WTC11 (cell line): ENCODE results near the gene CFAP161. TPM values are rescaled to one million over a fixed set of nuclear protein-coding genes. Genes with fewer than 3 reads are reported as not detected.
"Not testable (repeated sequence)": the region's sequence is repeated elsewhere in the genome, so short reads cannot be mapped to it uniquely, and the experiment has no call there.

Experiments
- ATAC-seq: fragments of 200-7000 bp; cut with Tn5 transposase; 2 replicates; pipeline ENCODE4 v1.10.0; 2021; ENCODE audit warnings: mild to moderate bottlenecking, moderate library complexity
- CTCF ChIA-PET: fragments of 300-600 bp; sonication (Branson Sonifier 250); formaldehyde crosslinking; loops from one replicate; lab custom pipeline; 2021; ENCODE audit warnings: antibody characterized with exemption; lab: Charles Lee
- POLR2A ChIA-PET: fragments of 350-600 bp; sonication (Branson Sonifier 250); formaldehyde crosslinking; loops from one replicate; lab custom pipeline; 2021; ENCODE audit warnings: antibody characterized with exemption; lab: Charles Lee
- DNase-seq: peaks from one replicate; pipeline ENCODE4 v3.0.0; 2021; ENCODE audit warnings: low spot score
- H3K27ac Mint-ChIP-seq: 2 replicates; pipeline ENCODE4 v1.8.0; 2021; ENCODE audit warnings: mixed read lengths
- H3K27me3 Mint-ChIP-seq: 2 replicates; pipeline ENCODE4 v1.8.0; 2021; ENCODE audit warnings: low read depth, mild to moderate bottlenecking, moderate library complexity, mixed read lengths
- H3K36me3 Mint-ChIP-seq: 2 replicates; pipeline ENCODE4 v1.8.0; 2021; ENCODE audit warnings: mixed read lengths
- H3K4me1 Mint-ChIP-seq: 2 replicates; pipeline ENCODE4 v1.8.0; 2022; ENCODE audit warnings: mixed read lengths
- H3K4me3 Mint-ChIP-seq: 2 replicates; pipeline ENCODE4 v1.8.0; 2021; ENCODE audit warnings: mild to moderate bottlenecking, moderate library complexity, mixed read lengths
- H3K9me3 Mint-ChIP-seq: 2 replicates; pipeline ENCODE4 v1.8.0; 2021; ENCODE audit warnings: mixed read lengths
- ATF1 ChIP-seq: sonication (generic); formaldehyde crosslinking; IDR thresholded peaks from 2 replicates; pipeline ENCODE4 v1.8.1; 2023; ENCODE audit warnings: mild to moderate bottlenecking, moderate library complexity, missing genetic modification reagents
- CREM ChIP-seq: sonication (generic); formaldehyde crosslinking; IDR thresholded peaks from 2 replicates; pipeline ENCODE4 v1.8.1; 2022; ENCODE audit warnings: mild to moderate bottlenecking, missing genetic modification reagents, moderate library complexity
- ELF4 ChIP-seq: sonication (generic); formaldehyde crosslinking; IDR thresholded peaks from 2 replicates; pipeline ENCODE4 v1.8.1; 2022; ENCODE audit warnings: low read depth, mild to moderate bottlenecking, moderate library complexity, missing genetic modification reagents
- ESRRA ChIP-seq: sonication (generic); formaldehyde crosslinking; IDR thresholded peaks from 2 replicates; pipeline ENCODE4 v1.8.1; 2022; ENCODE audit warnings: mild to moderate bottlenecking, missing genetic modification reagents, borderline replicate concordance
- FOXJ3 ChIP-seq: sonication (generic); formaldehyde crosslinking; IDR thresholded peaks from 2 replicates; pipeline ENCODE4 v1.9.0; 2021; ENCODE audit warnings: missing genetic modification reagents, mild to moderate bottlenecking, borderline replicate concordance
- GRHL2 ChIP-seq: fragments of 250-450 bp; sonication (Bioruptor Pico); IDR thresholded peaks from 2 replicates; pipeline ENCODE4 v1.8.0; 2022; ENCODE audit warnings: mild to moderate bottlenecking, moderate library complexity; ENCODE audit not compliant: insufficient replicate concordance, severe bottlenecking
- HMGA2 ChIP-seq: fragments of 250-450 bp; sonication (Bioruptor Pico); IDR thresholded peaks from 2 replicates; pipeline ENCODE4 v1.4.0; 2021; ENCODE audit warnings: mild to moderate bottlenecking, moderate library complexity
- JUN ChIP-seq: sonication (generic); formaldehyde crosslinking; IDR thresholded peaks from 2 replicates; pipeline ENCODE4 v1.8.0; 2023; ENCODE audit warnings: mild to moderate bottlenecking, missing genetic modification reagents
- NR1H2 ChIP-seq: sonication (generic); formaldehyde crosslinking; IDR thresholded peaks from 2 replicates; pipeline ENCODE4 v1.9.0; 2021; ENCODE audit warnings: mild to moderate bottlenecking, moderate library complexity, missing genetic modification reagents
- RORB ChIP-seq: fragments of 250-450 bp; sonication (Bioruptor Pico); IDR thresholded peaks from 2 replicates; pipeline ENCODE4 v1.9.0; 2021; ENCODE audit warnings: mild to moderate bottlenecking
- total RNA-seq: library from RNA; stranded (reverse); gene quantifications from 3 replicates; pipeline ENCODE4 v1.2.3, GENCODE V29; 2021
- TF ChIP-seq, protein P1 (sequence below): fragments of 200-600 bp; IDR thresholded peaks from 2 replicates; pipeline ENCODE4 v1.8.0; 2022; ENCODE audit warnings: antibody characterized with exemption
- TF ChIP-seq, protein P2 (sequence below): sonication (generic); formaldehyde crosslinking; IDR thresholded peaks from 2 replicates; pipeline ENCODE4 v1.8.1; 2023; ENCODE audit warnings: mild to moderate bottlenecking, missing genetic modification reagents
- TF ChIP-seq, protein P3 (sequence below): fragments of 250-450 bp; sonication (Bioruptor Pico); IDR thresholded peaks from 2 replicates; pipeline ENCODE4 v1.9.0; 2021; ENCODE audit warnings: mild to moderate bottlenecking
- TF ChIP-seq, protein P4 (sequence below): sonication (generic); formaldehyde crosslinking; IDR thresholded peaks from 2 replicates; pipeline ENCODE4 v1.8.1; 2023; ENCODE audit warnings: mild to moderate bottlenecking, missing genetic modification reagents, moderate library complexity
- TF ChIP-seq, protein P5 (sequence below): sonication (generic); formaldehyde crosslinking; IDR thresholded peaks from 2 replicates; pipeline ENCODE4 v1.8.0; 2023; ENCODE audit warnings: mild to moderate bottlenecking, missing genetic modification reagents
- TF ChIP-seq, protein P6 (sequence below): sonication (generic); formaldehyde crosslinking; IDR thresholded peaks from 2 replicates; pipeline ENCODE4 v1.8.0; 2023; ENCODE audit warnings: missing genetic modification reagents

Gene CFAP161
- total RNA-seq, 1 experiment from 2014 or later = not detected

DNA sequence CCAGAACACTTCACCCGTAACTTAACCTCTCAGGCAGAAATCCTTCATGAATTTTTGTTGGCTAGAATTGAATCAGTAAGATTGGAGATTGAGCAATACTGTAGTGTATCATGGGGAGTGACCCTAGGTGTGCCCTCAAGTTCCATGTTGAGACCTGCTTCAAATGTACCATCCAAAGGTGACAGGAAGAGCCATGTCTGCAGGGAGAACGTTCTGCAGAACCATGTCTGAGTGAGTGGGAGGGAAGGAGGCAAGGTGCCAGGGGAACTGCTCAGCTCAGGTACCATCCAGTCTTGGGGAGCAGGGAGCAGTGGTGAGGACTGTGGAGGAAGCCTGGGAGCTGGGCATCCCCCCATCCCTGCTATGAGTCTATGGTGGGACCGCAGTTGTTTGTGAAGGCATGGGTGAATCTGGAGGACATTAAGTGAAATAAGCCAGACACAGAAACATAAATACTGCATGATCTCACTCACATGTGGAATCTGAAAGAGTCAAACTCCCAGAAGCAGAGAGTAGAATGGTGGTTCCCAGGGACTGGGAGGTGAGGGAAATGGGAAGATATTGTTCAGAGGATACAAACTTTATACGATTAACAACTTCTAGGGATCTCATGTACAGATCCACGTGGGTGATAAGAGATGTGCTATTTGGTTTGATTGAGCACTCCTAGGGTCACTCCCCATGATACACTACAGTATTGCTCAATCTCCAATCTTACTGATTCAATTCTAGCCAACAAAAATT is 23.3 kb downstream of the CFAP161 start (continued):
- TF ChIP-seq, protein P1, sequence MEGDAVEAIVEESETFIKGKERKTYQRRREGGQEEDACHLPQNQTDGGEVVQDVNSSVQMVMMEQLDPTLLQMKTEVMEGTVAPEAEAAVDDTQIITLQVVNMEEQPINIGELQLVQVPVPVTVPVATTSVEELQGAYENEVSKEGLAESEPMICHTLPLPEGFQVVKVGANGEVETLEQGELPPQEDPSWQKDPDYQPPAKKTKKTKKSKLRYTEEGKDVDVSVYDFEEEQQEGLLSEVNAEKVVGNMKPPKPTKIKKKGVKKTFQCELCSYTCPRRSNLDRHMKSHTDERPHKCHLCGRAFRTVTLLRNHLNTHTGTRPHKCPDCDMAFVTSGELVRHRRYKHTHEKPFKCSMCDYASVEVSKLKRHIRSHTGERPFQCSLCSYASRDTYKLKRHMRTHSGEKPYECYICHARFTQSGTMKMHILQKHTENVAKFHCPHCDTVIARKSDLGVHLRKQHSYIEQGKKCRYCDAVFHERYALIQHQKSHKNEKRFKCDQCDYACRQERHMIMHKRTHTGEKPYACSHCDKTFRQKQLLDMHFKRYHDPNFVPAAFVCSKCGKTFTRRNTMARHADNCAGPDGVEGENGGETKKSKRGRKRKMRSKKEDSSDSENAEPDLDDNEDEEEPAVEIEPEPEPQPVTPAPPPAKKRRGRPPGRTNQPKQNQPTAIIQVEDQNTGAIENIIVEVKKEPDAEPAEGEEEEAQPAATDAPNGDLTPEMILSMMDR = no peak
- TF ChIP-seq, protein P2, sequence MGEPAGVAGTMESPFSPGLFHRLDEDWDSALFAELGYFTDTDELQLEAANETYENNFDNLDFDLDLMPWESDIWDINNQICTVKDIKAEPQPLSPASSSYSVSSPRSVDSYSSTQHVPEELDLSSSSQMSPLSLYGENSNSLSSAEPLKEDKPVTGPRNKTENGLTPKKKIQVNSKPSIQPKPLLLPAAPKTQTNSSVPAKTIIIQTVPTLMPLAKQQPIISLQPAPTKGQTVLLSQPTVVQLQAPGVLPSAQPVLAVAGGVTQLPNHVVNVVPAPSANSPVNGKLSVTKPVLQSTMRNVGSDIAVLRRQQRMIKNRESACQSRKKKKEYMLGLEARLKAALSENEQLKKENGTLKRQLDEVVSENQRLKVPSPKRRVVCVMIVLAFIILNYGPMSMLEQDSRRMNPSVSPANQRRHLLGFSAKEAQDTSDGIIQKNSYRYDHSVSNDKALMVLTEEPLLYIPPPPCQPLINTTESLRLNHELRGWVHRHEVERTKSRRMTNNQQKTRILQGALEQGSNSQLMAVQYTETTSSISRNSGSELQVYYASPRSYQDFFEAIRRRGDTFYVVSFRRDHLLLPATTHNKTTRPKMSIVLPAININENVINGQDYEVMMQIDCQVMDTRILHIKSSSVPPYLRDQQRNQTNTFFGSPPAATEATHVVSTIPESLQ (CRISPR knock-in tag) = no peak
- TF ChIP-seq ESRRA = no peak
- TF ChIP-seq CREM (CRISPR knock-in tag) = no peak
- no peak for TF ChIP-seq NR1H2 (CRISPR knock-in tag)
- TF ChIP-seq RORB (CRISPR knock-in tag) = no peak

DNA sequence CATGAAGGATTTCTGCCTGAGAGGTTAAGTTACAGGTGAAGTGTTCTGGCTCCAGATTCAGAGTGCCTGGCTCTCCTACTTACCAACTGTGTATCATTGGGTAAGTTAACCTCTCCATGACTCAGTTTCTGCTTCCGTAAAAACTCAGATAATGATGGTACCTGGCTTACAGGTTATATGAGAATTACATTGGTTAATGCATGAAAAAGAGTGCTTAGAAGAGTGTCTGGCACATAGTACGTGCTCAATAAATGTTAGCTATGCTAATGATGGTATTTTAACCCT is 23.8 kb downstream of the CFAP161 start:
- ATAC-seq (no peak), DNase-seq (no peak)
- H3K27ac Mint-ChIP-seq = no peak overlapping the region
- CTCF ChIA-PET = interaction anchor here (9.7 kb wide), 1 partner anchor 110 kb away, joined by 170 read pairs; no protein-coding TSS in a partner anchor
- no peak for TF ChIP-seq JUN (CRISPR knock-in tag)
- TF ChIP-seq, protein P3, sequence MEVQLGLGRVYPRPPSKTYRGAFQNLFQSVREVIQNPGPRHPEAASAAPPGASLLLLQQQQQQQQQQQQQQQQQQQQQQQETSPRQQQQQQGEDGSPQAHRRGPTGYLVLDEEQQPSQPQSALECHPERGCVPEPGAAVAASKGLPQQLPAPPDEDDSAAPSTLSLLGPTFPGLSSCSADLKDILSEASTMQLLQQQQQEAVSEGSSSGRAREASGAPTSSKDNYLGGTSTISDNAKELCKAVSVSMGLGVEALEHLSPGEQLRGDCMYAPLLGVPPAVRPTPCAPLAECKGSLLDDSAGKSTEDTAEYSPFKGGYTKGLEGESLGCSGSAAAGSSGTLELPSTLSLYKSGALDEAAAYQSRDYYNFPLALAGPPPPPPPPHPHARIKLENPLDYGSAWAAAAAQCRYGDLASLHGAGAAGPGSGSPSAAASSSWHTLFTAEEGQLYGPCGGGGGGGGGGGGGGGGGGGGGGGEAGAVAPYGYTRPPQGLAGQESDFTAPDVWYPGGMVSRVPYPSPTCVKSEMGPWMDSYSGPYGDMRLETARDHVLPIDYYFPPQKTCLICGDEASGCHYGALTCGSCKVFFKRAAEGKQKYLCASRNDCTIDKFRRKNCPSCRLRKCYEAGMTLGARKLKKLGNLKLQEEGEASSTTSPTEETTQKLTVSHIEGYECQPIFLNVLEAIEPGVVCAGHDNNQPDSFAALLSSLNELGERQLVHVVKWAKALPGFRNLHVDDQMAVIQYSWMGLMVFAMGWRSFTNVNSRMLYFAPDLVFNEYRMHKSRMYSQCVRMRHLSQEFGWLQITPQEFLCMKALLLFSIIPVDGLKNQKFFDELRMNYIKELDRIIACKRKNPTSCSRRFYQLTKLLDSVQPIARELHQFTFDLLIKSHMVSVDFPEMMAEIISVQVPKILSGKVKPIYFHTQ (CRISPR knock-in tag) = no peak
- TF ChIP-seq, protein P4, sequence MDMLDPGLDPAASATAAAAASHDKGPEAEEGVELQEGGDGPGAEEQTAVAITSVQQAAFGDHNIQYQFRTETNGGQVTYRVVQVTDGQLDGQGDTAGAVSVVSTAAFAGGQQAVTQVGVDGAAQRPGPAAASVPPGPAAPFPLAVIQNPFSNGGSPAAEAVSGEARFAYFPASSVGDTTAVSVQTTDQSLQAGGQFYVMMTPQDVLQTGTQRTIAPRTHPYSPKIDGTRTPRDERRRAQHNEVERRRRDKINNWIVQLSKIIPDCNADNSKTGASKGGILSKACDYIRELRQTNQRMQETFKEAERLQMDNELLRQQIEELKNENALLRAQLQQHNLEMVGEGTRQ = no peak
- H3K4me1 Mint-ChIP-seq = no peaks in the 10 kb centered on the region
- no peak overlapping the region for H3K4me3 Mint-ChIP-seq
- no peaks in the 10 kb centered on the region for H3K36me3 Mint-ChIP-seq
- H3K27me3 Mint-ChIP-seq = peaks cover 4% of the 10 kb centered on the region; the same call in 1 of the 2 replicates
- POLR2A ChIA-PET = no interaction called here
- peaks cover 5% of the 10 kb centered on the region for H3K9me3 Mint-ChIP-seq

DNA sequence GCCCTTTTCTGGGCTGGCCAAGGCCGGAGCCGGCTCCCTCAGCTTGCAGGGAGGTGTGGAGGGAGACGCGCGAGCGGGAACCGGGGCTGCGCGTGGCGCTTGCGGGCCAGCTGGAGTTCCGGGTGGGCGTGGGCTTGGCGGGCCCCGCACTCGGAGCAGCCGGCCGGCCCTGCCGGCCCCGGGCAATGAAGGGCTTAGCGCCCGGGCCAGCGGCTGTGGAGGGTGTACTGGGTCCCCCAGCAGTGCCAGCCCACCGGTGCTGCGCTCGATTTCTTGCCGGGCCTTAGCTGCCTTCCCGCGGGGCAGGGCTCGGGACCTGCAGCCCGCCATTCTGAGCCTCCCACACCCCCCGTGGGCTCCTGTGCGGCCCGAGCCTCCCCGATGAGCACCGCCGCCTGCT is 24.5 kb downstream of the CFAP161 start:
- H3K27me3 Mint-ChIP-seq, H3K9me3 Mint-ChIP-seq, H3K4me3 Mint-ChIP-seq, H3K36me3 Mint-ChIP-seq, DNase-seq, POLR2A ChIA-PET, H3K27ac Mint-ChIP-seq, ATAC-seq, H3K4me1 Mint-ChIP-seq: not testable (repeated sequence)
- CTCF ChIA-PET = interaction anchor here (0.6 to 9.7 kb wide), 2 partner anchors 109 to 152 kb away, joined by 4 to 170 read pairs; no protein-coding TSS in a partner anchor

DNA sequence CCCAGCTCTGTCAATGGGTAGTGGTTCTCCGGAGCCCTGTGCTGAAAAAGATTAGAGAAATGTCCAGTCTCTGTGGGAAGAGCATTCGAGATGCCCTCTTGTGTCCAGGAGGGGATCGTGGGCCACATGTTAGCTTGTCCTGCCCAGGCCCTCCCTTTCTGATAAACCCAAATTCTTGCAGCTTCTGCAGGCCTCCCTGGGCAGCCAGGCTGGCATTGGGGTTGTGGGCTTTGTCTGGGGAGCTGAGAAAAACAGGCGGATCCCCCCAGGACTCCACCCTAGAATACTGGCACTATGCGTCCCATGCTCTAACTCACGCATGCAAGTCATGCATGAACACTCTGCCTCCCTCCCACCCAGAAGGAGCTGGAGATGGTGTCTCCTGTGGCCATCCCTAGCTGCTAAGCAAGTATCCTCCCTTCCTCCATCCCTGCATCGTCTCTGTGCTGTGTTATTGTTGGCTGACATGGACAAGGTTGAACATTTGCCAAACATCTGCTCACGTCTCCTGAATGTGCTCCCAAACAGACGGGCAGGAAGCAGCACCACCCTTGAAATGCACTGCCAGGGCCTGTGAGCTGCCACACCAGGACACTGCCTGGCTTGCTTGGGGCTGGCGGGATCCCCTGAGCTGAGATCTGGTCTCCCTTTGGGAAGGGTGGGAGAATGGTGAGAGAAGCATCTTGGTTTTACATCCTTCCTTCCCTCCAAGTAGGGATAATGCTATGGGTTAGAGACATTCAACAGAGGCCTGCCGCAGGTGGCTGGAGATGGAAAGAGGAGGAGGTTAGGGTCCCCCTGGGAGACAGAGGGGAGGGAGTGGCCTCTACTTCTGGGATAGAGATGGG is 26.5 kb downstream of the CFAP161 start:
- Mint-ChIP-seq H3K36me3 (no peaks in the 10 kb centered on the region), H3K9me3 (peaks cover 5% of the 10 kb centered on the region), H3K4me3 (no peak overlapping the region), H3K27me3 (peaks cover 4% of the 10 kb centered on the region; the same call in 1 of the 2 replicates), H3K27ac (no peak overlapping the region), H3K4me1 (no peaks in the 10 kb centered on the region)
- ATAC-seq (no peak), DNase-seq (no peak)
- ChIA-PET CTCF (interaction anchor here (9.7 kb wide), 1 partner anchor 107 kb away, joined by 170 read pairs; no protein-coding TSS in a partner anchor), POLR2A (no interaction called here)
- TF ChIP-seq, protein P5, sequence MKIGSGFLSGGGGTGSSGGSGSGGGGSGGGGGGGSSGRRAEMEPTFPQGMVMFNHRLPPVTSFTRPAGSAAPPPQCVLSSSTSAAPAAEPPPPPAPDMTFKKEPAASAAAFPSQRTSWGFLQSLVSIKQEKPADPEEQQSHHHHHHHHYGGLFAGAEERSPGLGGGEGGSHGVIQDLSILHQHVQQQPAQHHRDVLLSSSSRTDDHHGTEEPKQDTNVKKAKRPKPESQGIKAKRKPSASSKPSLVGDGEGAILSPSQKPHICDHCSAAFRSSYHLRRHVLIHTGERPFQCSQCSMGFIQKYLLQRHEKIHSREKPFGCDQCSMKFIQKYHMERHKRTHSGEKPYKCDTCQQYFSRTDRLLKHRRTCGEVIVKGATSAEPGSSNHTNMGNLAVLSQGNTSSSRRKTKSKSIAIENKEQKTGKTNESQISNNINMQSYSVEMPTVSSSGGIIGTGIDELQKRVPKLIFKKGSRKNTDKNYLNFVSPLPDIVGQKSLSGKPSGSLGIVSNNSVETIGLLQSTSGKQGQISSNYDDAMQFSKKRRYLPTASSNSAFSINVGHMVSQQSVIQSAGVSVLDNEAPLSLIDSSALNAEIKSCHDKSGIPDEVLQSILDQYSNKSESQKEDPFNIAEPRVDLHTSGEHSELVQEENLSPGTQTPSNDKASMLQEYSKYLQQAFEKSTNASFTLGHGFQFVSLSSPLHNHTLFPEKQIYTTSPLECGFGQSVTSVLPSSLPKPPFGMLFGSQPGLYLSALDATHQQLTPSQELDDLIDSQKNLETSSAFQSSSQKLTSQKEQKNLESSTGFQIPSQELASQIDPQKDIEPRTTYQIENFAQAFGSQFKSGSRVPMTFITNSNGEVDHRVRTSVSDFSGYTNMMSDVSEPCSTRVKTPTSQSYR (CRISPR knock-in tag) = no peak
- TF ChIP-seq FOXJ3 (CRISPR knock-in tag) (no peak), GRHL2 (CRISPR knock-in tag) (no peak), ELF4 (no peak), HMGA2 (CRISPR knock-in tag) (no peak), ATF1 (CRISPR knock-in tag) (no peak)
- TF ChIP-seq, protein P6, sequence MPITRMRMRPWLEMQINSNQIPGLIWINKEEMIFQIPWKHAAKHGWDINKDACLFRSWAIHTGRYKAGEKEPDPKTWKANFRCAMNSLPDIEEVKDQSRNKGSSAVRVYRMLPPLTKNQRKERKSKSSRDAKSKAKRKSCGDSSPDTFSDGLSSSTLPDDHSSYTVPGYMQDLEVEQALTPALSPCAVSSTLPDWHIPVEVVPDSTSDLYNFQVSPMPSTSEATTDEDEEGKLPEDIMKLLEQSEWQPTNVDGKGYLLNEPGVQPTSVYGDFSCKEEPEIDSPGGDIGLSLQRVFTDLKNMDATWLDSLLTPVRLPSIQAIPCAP (CRISPR knock-in tag) = no peak
